Measurements from ENCODE around the gene NKD2. TPM values are rescaled to one million over a fixed set of nuclear protein-coding genes. Genes with fewer than 3 reads are reported as not detected.

Gene NKD2
- total and polyA plus RNA-seq, 2 of the 4 experiments (the other 2 are of a cell fraction): not detected

DNA sequence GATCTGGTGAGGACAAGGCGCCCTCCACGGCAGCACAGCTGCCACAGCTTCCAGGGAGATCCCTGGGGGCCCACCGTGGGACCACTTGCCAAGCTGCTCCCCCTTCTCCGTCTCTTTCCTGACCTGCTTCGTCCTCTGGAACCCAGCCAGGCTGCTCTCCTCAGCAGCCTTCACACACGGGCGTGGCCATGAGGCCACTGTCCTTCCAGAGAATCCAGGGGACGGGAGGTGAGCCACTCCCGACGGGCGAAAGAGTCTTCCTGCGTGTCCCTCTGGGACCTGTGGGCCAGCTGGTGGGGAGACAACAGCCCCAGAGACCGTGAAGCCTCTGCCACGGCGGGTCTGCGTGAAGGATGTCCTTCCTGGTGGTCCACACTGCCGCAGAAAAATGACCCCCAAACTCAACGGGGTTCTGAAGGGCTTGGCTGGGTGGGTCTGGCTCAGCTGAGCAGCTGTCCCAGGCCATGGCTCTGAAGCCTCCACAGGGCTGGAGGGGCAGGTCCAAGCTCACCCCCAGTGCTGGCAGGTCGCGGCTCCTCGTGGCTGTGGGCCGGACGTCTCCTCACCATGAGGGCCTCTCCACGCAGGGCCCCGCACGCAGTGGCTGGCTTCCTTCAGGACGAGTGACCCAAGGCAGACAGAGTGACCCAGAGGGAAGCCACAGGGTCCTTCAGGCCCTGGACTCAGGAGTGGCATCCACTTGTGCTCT, 47.4 kb upstream of the NKD2 start (continued):
- TF ChIP-seq SMC3 (IDR thresholded peaks at IDR 0.05; ENCODE audit: low read depth, low read length): no peak

DNA sequence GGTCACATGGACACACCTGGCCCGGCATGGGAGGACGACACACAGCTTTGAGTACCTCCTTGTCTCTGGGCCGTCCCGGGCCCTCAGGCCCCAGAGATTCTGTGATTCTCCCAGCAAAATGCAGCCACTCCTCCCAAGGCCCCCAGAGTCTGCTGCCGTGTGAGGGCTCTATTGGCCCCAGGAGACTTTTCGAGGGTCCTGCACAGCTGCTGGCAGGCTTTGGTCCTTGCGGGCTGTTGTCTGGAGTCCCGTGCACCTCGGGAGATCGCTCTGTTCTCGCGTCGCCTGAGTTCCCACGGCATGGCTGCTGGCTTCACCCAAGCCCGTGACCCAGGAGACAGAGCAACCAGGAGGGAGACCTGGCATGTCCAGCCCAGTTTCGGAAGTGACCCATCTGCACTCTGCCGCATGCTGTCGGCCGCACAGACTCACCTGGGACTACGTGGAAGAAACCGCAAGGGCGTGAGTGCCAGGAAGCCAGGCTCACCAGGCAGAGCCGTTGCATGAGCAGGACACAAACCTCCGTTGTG, 46.8 kb upstream of the NKD2 start:
- no peak overlapping the region for H3K4me2 ChIP-seq (ENCODE audit: low read depth, low read length)
- H2AK9ac ChIP-seq (replicated peaks; ENCODE audit: low read depth, low read length, poor library complexity): no peak overlapping the region
- BruUV-seq (replicated peaks): no TSS peak
- H4K8ac ChIP-seq (ENCODE audit: low read depth in 2 of 2, low read length in 2 of 2): no peak overlapping the region
- in situ Hi-C loops (cut with MboI; ENCODE audit: low sequenced_read_pairs) (loop anchor here (25.0 kb wide), 1 partner anchor 826 kb away; the partner anchor contains the start of gene MRPL36), dilution Hi-C loops (cut with HindIII; ENCODE audit: low sequenced_read_pairs, unreplicated experiment) (no loop called here), intact Hi-C loops (cut with micrococcal nuclease) (no loop called here)
- no peak overlapping the region; the same call in 1 of the 2 replicates for H3K4ac ChIP-seq (ENCODE audit: low read depth, low read length)
- no peak overlapping the region for H3K14ac ChIP-seq (replicated peaks; ENCODE audit: low read depth, low read length)
- no peak overlapping the region for H4K5ac ChIP-seq (ENCODE audit: low read depth, low read length)
- H3K4me1 ChIP-seq (ENCODE audit: control insufficient read depth, insufficient read depth, low read length): peaks cover 37% of the 10 kb centered on the region
- H3K36me3 ChIP-seq (ENCODE audit: control insufficient read depth, insufficient read depth, low read length): no peaks in the 10 kb centered on the region
- POLR2A ChIA-PET (ENCODE audit: unreplicated experiment): no interaction called here
- DNase-seq: no peak
- ATAC-seq (ENCODE audit: low read depth): no peak
- no peak overlapping the region for H2BK15ac ChIP-seq (ENCODE audit: low read depth, low read length)
- no peak overlapping the region for H2BK5ac ChIP-seq (ENCODE audit: low read depth, low read length, poor library complexity, severe bottlenecking)
- no peaks in the 10 kb centered on the region for H3K79me1 ChIP-seq (ENCODE audit: low read depth in 1 of 2, low read length in 2 of 2)
- 0 out of 2 replicates have a peak overlapping the region, but pooled peaks have one; percentile 9 for H2BK20ac ChIP-seq (ENCODE audit: low read depth, low read length)
- no peak overlapping the region for H3K23ac ChIP-seq (ENCODE audit: low read depth, low read length)
- no peak for TF ChIP-seq MXI1 (IDR thresholded peaks at IDR 0.05; ENCODE audit: borderline replicate concordance, low read depth, low read length)
- TF ChIP-seq MAZ (IDR thresholded peaks at IDR 0.05; ENCODE audit: borderline replicate concordance, low read depth, low read length): no peak
- TF ChIP-seq RAD21 (IDR thresholded peaks at IDR 0.05; ENCODE audit: low read length): no peak
- TF ChIP-seq, protein P1, sequence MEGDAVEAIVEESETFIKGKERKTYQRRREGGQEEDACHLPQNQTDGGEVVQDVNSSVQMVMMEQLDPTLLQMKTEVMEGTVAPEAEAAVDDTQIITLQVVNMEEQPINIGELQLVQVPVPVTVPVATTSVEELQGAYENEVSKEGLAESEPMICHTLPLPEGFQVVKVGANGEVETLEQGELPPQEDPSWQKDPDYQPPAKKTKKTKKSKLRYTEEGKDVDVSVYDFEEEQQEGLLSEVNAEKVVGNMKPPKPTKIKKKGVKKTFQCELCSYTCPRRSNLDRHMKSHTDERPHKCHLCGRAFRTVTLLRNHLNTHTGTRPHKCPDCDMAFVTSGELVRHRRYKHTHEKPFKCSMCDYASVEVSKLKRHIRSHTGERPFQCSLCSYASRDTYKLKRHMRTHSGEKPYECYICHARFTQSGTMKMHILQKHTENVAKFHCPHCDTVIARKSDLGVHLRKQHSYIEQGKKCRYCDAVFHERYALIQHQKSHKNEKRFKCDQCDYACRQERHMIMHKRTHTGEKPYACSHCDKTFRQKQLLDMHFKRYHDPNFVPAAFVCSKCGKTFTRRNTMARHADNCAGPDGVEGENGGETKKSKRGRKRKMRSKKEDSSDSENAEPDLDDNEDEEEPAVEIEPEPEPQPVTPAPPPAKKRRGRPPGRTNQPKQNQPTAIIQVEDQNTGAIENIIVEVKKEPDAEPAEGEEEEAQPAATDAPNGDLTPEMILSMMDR (conservative IDR thresholded peaks at IDR 0.05; ENCODE audit: low read depth, low read length): no peak
- no peak for TF ChIP-seq NFE2L2 (IDR thresholded peaks at IDR 0.05; ENCODE audit: low read depth, low read length)
- TF ChIP-seq CHD1 (IDR thresholded peaks at IDR 0.05; ENCODE audit: low read depth, low read length): no peak
- peaks cover 45% of the 10 kb centered on the region for H3K27me3 ChIP-seq (ENCODE audit: control insufficient read depth, insufficient read depth, low read length)
- peaks cover 13% of the 10 kb centered on the region for H3K9me1 ChIP-seq (ENCODE audit: insufficient read depth, low read length)
- H4K20me1 ChIP-seq (ENCODE audit: insufficient read depth, low read length): peaks cover 16% of the 10 kb centered on the region; the same call in 1 of the 2 replicates
- H3K18ac ChIP-seq (ENCODE audit: low read depth, low read length): no peak overlapping the region
- H2AFZ ChIP-seq (replicated peaks; ENCODE audit: low read length, poor library complexity): no peak overlapping the region
- H4K91ac ChIP-seq (ENCODE audit: insufficient read depth, low read depth, low read length): no peak overlapping the region
- H2BK120ac ChIP-seq (ENCODE audit: low read depth, low read length): no peak overlapping the region; the same call in 1 of the 2 replicates
- H3K9ac ChIP-seq (ENCODE audit: low read depth, low read length): no peak overlapping the region
- no peak overlapping the region; the same call in 1 of the 2 replicates for H2AK5ac ChIP-seq (ENCODE audit: low read depth, low read length)
- H3K9me3 ChIP-seq (ENCODE audit: control insufficient read depth, insufficient read depth, low read length): no peaks in the 10 kb centered on the region
- CTCF ChIA-PET: no interaction called here
- H3K27ac ChIP-seq (ENCODE audit: insufficient read depth, low read length): no peak overlapping the region
- no peak overlapping the region for H3K56ac ChIP-seq (ENCODE audit: extremely low read depth, insufficient read depth, low read length)
- 95% methylated on average over 12 of the region's 24 CpGs; no CpG with 5 or more reads in 1 of the 2 experiments for WGBS, 2 experiments (ENCODE audit: extremely low coverage in 2 of 2, insufficient read length in 1 of 2)
- H3K4me3 ChIP-seq (ENCODE audit: insufficient read depth, low read depth, low read length): no peak overlapping the region

Data from IMR-90 (cell line).